HCT116 (cell line): Measurements from ENCODE around the gene CORO2B. TPM values are rescaled to one million over a fixed set of nuclear protein-coding genes. Genes with fewer than 3 reads are reported as not detected.

Experiments
- ATAC-seq: fragments of 200-7000 bp; cut with Tn5 transposase; 2 replicates; pipeline ENCODE4 v1.9.1; 2020; ENCODE audit warnings: mild to moderate bottlenecking, moderate library complexity
- BruUV-seq: library from RNA; stranded (reverse); fragments of 400-500 nt; replicated peaks from 2 replicates; lab custom pipeline; 2021; lab: Mats Ljungman, UMichigan
- CTCF ChIA-PET: fragments of 300-600 bp; sonication (Branson Sonifier 250); formaldehyde crosslinking; loops from one replicate; lab custom pipeline; 2021; ENCODE audit warnings: antibody characterized with exemption; lab: Charles Lee
- POLR2A ChIA-PET: fragments of 300-600, 350-600 bp; sonication (Branson Sonifier 250); formaldehyde crosslinking; loops from one replicate; lab custom pipeline; 2021; ENCODE audit warnings: antibody characterized with exemption; lab: Charles Lee
- RAD21 ChIA-PET, 2 experiments: fragments of 300-600 bp; sonication (Branson Sonifier 250); formaldehyde crosslinking; loops; one replicate each; lab custom pipeline; 2023; ENCODE audit warnings: low total read pairs in 2 of 2; ENCODE audit not compliant: uncharacterized antibody in 2 of 2, unreplicated experiment in 2 of 2, low non-redundant PET in 1 of 2; lab: Charles Lee
- DNase-seq: peaks from one replicate; pipeline ENCODE4 v3.0.0-alpha.2; 2010; ENCODE audit warnings: low read depth, low spot score
- H2AFZ ChIP-seq: fragments of 200-600 bp; shearing (Covaris generic), sonication (generic); 2 replicates; pipeline ENCODE4 v1.6.1; 2017; ENCODE audit warnings: low read depth, mixed run types, mixed read lengths, antibody characterized with exemption, low read length; ENCODE audit not compliant: poor library complexity, severe bottlenecking
- H3K27ac ChIP-seq: 2 replicates; pipeline ENCODE4 v1.5.1; 2012; ENCODE audit warnings: low read depth, low read length
- H3K27me3 ChIP-seq: fragments of 200-600 bp; sonication (generic); 2 replicates; pipeline ENCODE4 v1.6.1; 2016; ENCODE audit warnings: mixed run types, low read length, mixed read lengths; ENCODE audit not compliant: insufficient read depth
- H3K36me3 ChIP-seq, 2 experiments: fragments of 200-500 bp in 1 of 2; fragments of 200-600 bp in 1 of 2; sonication (Bioruptor generic) in 1 of 2; sonication (generic) in 1 of 2; 2 replicates each; pipeline versions ENCODE4 v1.5.1 to v1.6.1; 2014 to 2016; ENCODE audit warnings: low read length in 2 of 2, inconsistent platforms in 1 of 2, mixed read lengths in 1 of 2, mixed run types in 1 of 2; ENCODE audit not compliant: insufficient read depth in 2 of 2, control insufficient read depth in 1 of 2
- H3K4me1 ChIP-seq, 2 experiments: fragments of 200-600 bp in 1 of 2; sonication (generic) in 1 of 2; 2 replicates each; pipeline versions ENCODE4 v1.5.1 to v1.6.1; 2012 to 2017; ENCODE audit warnings: low read length in 2 of 2, inconsistent platforms in 1 of 2, mild to moderate bottlenecking in 1 of 2, mixed read lengths in 1 of 2, mixed run types in 1 of 2, moderate library complexity in 1 of 2; ENCODE audit not compliant: insufficient read depth in 2 of 2, control insufficient read depth in 1 of 2
- H3K4me2 ChIP-seq: fragments of 200-600 bp; sonication (generic); 2 replicates; pipeline ENCODE4 v1.6.1; 2017; ENCODE audit warnings: mixed run types, low read length, mixed read lengths
- H3K4me3 ChIP-seq, 2 experiments: fragments of 200-600 bp in 1 of 2; sonication (generic) in 1 of 2; replicated peaks in 1 of 2; 2 replicates each; pipeline ENCODE4 v1.5.1; 2011 to 2016; ENCODE audit warnings: low read length in 2 of 2, control low read depth in 1 of 2, low read depth in 1 of 2, mild to moderate bottlenecking in 1 of 2, mixed read lengths in 1 of 2, mixed run types in 1 of 2
- H3K79me2 ChIP-seq: fragments of 200-600 bp; sonication (generic); 2 replicates; pipeline ENCODE4 v1.6.1; 2017; ENCODE audit warnings: mild to moderate bottlenecking, mixed run types, low read length, moderate library complexity, mixed read lengths; ENCODE audit not compliant: insufficient read depth
- H3K9ac ChIP-seq: fragments of 200-600 bp; sonication (generic); 2 replicates; pipeline ENCODE4 v1.6.1; 2016; ENCODE audit warnings: low read length, mixed read lengths
- H3K9me2 ChIP-seq: fragments of 200-600 bp; sonication (generic), shearing (Covaris generic); 2 replicates; pipeline ENCODE4 v1.6.1; 2017; ENCODE audit warnings: mixed run types, mild to moderate bottlenecking, moderate library complexity; ENCODE audit not compliant: insufficient read depth
- H3K9me3 ChIP-seq, 2 experiments: fragments of 200-500 bp in 1 of 2; fragments of 200-600 bp in 1 of 2; sonication (Bioruptor generic) in 1 of 2; sonication (generic) in 1 of 2; 2 replicates each; pipeline ENCODE4 v1.6.1; 2014 to 2017; ENCODE audit warnings: low read length in 2 of 2, mixed read lengths in 2 of 2, inconsistent platforms in 1 of 2, low read depth in 1 of 2, mild to moderate bottlenecking in 1 of 2, mixed run types in 1 of 2, moderate library complexity in 1 of 2; ENCODE audit not compliant: control insufficient read depth in 1 of 2, insufficient read depth in 1 of 2
- H4K20me1 ChIP-seq: fragments of 200-600 bp; sonication (generic), shearing (Covaris generic); 2 replicates; pipeline ENCODE4 v1.6.1; 2017; ENCODE audit warnings: mixed run types, mild to moderate bottlenecking, moderate library complexity; ENCODE audit not compliant: insufficient read depth
- EGR1 ChIP-seq: IDR thresholded peaks from 2 replicates; pipeline ENCODE4 v1.6.1; 2012; ENCODE audit warnings: low read depth
- ELF1 ChIP-seq: IDR thresholded peaks from 2 replicates; pipeline ENCODE4 v1.6.1; 2012; ENCODE audit warnings: low read depth, borderline replicate concordance
- FOSL1 ChIP-seq: IDR thresholded peaks from 2 replicates; pipeline ENCODE4 v1.6.1; 2012; ENCODE audit warnings: low read depth
- POLR2A ChIP-seq: IDR thresholded peaks from 2 replicates; pipeline ENCODE4 v1.7.0; 2011; ENCODE audit warnings: borderline replicate concordance; ENCODE audit not compliant: insufficient read depth, insufficient read length; ENCODE audit errors: extremely low read depth
- POLR2AphosphoS5 ChIP-seq: IDR thresholded peaks from 2 replicates; pipeline ENCODE4 v1.6.1; 2011; ENCODE audit warnings: mild to moderate bottlenecking, low read depth, low read length, moderate library complexity
- RAD21 ChIP-seq: IDR thresholded peaks from 2 replicates; pipeline ENCODE4 v1.6.1; 2012; ENCODE audit warnings: low read depth, mild to moderate bottlenecking
- SIN3A ChIP-seq: IDR thresholded peaks from 2 replicates; pipeline ENCODE4 v1.6.1; 2012; ENCODE audit warnings: low read depth
- SRF ChIP-seq: IDR thresholded peaks from 2 replicates; pipeline ENCODE4 v1.6.1; 2012; ENCODE audit warnings: low read depth
- ZFX ChIP-seq: fragments of 450-650 bp; IDR thresholded peaks from 2 replicates; pipeline ENCODE4 v1.6.1; 2017
- ZNF274 ChIP-seq: fragments of 200-500 bp; sonication (Bioruptor generic); IDR thresholded peaks from 2 replicates; pipeline ENCODE4 v1.6.1; 2014; ENCODE audit warnings: mild to moderate bottlenecking, low read depth, low read length, inconsistent platforms
- intact Hi-C: fragments of 100-400 bp; cut with micrococcal nuclease; formaldehyde crosslinking; loops from 2 replicates; pipeline ENCODE4 v1.10.0; 2022
- total RNA-seq: library from RNA; stranded (reverse); gene quantifications from one replicate; pipeline ENCODE4 v1.2.1, GENCODE V29; 2021; ENCODE audit not compliant: unreplicated experiment
- TF ChIP-seq, protein P1 (sequence below): IDR thresholded peaks from 2 replicates; pipeline ENCODE4 v1.6.1; 2012
- TF ChIP-seq, protein P2 (sequence below), 3 experiments: fragments of 200-600 bp in 1 of 3; sonication (generic) in 1 of 3; IDR thresholded peaks in 2 of 3; conservative IDR thresholded peaks in 1 of 3; 2 replicates each; pipeline ENCODE4 v1.5.1; 2012 to 2017; ENCODE audit warnings: low read depth in 2 of 3, low read length in 2 of 3, antibody characterized with exemption in 1 of 3, borderline replicate concordance in 1 of 3, control low read depth in 1 of 3, mild to moderate bottlenecking in 1 of 3, mixed read lengths in 1 of 3, mixed run types in 1 of 3, moderate library complexity in 1 of 3; ENCODE audit not compliant: insufficient read depth in 1 of 3
- TF ChIP-seq, protein P3 (sequence below): IDR thresholded peaks from 2 replicates; pipeline ENCODE4 v1.6.1; 2012
- TF ChIP-seq, protein P4 (sequence below): IDR thresholded peaks from 2 replicates; pipeline ENCODE4 v1.6.1; 2011; ENCODE audit warnings: mild to moderate bottlenecking, low read length, moderate library complexity; ENCODE audit not compliant: insufficient replicate concordance; ENCODE audit errors: extremely low read depth

Gene CORO2B
- total RNA-seq, 1 experiment from 2014 or later = 2.8 TPM

DNA sequence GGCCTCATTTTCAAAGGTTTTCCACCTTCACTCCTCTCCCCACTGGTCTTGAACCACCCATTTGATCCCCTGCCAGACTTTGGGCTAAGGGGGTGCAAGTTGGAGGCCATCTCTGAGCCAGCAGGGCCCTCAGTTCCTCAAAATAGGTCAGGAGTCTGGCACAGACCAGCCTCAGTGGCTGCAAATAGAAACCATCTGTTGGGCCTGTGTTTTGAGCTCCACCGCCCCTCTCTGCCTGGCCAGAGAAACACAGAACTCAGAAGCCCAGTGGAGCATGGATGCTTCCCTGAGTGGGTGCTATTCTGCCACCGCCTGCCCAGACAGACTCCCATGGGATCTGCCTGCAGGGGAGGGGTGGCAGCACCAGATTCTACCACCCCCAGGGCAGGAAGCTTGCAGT is 56.3 kb downstream of the CORO2B start:
- no peak for TF ChIP-seq ZFX
- TF ChIP-seq RAD21 = no peak
- no peak for TF ChIP-seq ELF1
- no peak for TF ChIP-seq EGR1
- TF ChIP-seq, protein P1, sequence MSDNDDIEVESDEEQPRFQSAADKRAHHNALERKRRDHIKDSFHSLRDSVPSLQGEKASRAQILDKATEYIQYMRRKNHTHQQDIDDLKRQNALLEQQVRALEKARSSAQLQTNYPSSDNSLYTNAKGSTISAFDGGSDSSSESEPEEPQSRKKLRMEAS = no peak
- TF ChIP-seq ZNF274 = no peak
- TF ChIP-seq POLR2A = no peak
- TF ChIP-seq POLR2AphosphoS5 = no peak
- TF ChIP-seq SRF = no peak
- TF ChIP-seq, protein P2, sequence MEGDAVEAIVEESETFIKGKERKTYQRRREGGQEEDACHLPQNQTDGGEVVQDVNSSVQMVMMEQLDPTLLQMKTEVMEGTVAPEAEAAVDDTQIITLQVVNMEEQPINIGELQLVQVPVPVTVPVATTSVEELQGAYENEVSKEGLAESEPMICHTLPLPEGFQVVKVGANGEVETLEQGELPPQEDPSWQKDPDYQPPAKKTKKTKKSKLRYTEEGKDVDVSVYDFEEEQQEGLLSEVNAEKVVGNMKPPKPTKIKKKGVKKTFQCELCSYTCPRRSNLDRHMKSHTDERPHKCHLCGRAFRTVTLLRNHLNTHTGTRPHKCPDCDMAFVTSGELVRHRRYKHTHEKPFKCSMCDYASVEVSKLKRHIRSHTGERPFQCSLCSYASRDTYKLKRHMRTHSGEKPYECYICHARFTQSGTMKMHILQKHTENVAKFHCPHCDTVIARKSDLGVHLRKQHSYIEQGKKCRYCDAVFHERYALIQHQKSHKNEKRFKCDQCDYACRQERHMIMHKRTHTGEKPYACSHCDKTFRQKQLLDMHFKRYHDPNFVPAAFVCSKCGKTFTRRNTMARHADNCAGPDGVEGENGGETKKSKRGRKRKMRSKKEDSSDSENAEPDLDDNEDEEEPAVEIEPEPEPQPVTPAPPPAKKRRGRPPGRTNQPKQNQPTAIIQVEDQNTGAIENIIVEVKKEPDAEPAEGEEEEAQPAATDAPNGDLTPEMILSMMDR (IDR thresholded peaks at IDR 0.05 in 2 of 3, conservative IDR thresholded peaks at IDR 0.05 in 1 of 3; ENCODE audit: borderline replicate concordance in 1 of 3, insufficient read depth in 1 of 3, low read depth in 2 of 3, low read length in 2 of 3) = no peak
- TF ChIP-seq, protein P3, sequence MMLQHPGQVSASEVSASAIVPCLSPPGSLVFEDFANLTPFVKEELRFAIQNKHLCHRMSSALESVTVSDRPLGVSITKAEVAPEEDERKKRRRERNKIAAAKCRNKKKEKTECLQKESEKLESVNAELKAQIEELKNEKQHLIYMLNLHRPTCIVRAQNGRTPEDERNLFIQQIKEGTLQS = no peak
- TF ChIP-seq FOSL1 = no peak
- TF ChIP-seq SIN3A = no peak
- TF ChIP-seq, protein P4, sequence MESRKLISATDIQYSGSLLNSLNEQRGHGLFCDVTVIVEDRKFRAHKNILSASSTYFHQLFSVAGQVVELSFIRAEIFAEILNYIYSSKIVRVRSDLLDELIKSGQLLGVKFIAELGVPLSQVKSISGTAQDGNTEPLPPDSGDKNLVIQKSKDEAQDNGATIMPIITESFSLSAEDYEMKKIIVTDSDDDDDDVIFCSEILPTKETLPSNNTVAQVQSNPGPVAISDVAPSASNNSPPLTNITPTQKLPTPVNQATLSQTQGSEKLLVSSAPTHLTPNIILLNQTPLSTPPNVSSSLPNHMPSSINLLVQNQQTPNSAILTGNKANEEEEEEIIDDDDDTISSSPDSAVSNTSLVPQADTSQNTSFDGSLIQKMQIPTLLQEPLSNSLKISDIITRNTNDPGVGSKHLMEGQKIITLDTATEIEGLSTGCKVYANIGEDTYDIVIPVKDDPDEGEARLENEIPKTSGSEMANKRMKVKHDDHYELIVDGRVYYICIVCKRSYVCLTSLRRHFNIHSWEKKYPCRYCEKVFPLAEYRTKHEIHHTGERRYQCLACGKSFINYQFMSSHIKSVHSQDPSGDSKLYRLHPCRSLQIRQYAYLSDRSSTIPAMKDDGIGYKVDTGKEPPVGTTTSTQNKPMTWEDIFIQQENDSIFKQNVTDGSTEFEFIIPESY = no peak
- no peak for ATAC-seq
- Histone ChIP-seq H3K9me3 (no peaks in the 10 kb centered on the region), H3K36me3 (no peaks in the 10 kb centered on the region), H3K27me3 (no peaks in the 10 kb centered on the region), H3K9me2 (no peaks in the 10 kb centered on the region), H3K4me3 (no peak overlapping the region), H3K4me1 (peaks cover 0 to 15% of the 10 kb centered on the region in 2 experiments; a peak in 2 of 4 replicates), H3K79me2 (no peaks in the 10 kb centered on the region), H3K9ac (no peak overlapping the region), H2AFZ (no peak overlapping the region), H3K27ac (no peak overlapping the region), H4K20me1 (no peaks in the 10 kb centered on the region), H3K4me2 (no peak overlapping the region)
- no TSS peak for BruUV-seq
- RAD21 ChIA-PET = no interaction called here
- intact Hi-C loops = no loop called here
- CTCF ChIA-PET = no interaction called here
- no peak for DNase-seq
- POLR2A ChIA-PET = no interaction called here
